Activated CD4-positive, alpha-beta T cell treated with anti-CD3 and anti-CD28 coated beads for 24 hours (primary cell): ENCODE measurements around the gene ADD2.
"Not testable (repeated sequence)": the region's sequence is repeated elsewhere in the genome, so short reads cannot be mapped to it uniquely, and the experiment has no call there.

Experiments used
- DNase-seq, 2 donors: peaks; one replicate each; pipeline ENCODE4 v3.0.0-alpha.2; 2020; ENCODE audit warnings: low read depth in 2 of 2

The ADD2 gene

GRCh38 chr2:70767699-70768589 lies at the start of gene ADD2:
ADD2 (minus strand) TSS chr2:70768200; CDS start chr2:70706408, 61,792 bp downstream.
- DNase-seq: peak in 1 of 2 donors; percentile 31

DNA sequence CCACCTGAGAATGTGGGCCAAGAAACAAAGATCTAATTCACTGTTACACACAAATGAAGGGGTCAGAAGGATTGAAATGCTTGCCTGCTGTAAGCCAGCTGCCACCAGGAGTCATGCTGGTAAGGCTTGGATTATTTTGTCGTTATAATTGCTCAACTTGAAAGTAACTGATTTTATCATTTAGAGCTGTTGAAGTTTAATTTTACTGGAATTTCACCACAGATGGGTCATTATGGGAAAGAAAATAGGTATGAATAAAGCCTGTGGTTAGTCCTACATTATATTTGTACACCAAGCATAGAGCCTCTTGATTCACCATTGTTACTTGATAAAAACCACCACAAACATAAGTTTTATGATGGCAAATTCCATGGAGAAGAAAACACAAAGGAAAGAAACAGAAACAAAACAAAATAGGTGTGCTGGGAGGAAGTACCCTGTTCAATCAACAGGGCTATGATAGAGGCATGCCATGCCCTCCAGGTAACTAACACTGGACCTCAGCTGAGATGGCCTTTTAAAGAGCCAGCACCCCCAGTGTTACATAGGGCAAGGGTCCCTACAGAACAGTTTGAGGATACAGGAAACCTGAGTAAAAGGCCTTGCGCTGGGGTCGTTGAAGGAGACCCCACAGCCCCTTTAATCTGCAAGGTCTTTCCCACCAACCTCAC lies 49.4 kb upstream of the ADD2 start:
- DNase-seq: no peak

DNA sequence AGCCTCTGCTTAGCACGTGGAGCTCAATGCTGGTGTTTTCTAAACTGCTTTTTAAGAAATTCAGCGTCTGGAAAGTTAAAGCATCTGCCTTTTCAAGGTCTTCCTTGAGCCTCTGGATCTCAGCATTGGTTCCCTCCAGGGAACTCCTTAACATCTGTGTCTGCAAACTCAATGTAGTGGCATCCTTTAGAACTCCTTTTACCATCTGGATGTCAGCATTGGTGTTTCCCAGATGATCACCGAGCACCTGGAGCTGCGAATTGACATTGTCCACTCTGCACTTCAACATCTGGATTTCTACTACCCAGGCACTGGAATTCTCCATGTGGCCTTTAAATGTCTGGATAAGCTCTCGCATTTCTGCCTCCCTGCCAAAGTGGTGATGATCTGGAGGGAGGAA lies 48.7 kb upstream of the ADD2 start:
- DNase-seq: no peak

- no peak for DNase-seq
These were observed 41.3 kb upstream of the ADD2 start for GRCh38 chr2:70808983-70809958.

DNA sequence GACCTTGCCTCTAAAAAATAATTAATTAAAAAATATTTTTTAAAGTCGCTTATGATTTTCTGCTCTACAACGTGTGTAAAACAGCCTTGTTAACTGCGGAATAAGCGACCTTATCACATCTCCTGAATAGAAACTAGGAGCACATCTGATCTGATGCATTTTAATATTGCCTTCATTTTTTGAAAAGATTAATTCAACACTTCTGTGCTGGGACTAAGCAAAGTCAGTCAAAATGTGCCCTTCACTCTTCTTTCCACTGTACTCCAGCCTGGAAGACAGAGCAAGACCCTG lies 39.8 kb upstream of the ADD2 start:
- DNase-seq: no peak

DNA sequence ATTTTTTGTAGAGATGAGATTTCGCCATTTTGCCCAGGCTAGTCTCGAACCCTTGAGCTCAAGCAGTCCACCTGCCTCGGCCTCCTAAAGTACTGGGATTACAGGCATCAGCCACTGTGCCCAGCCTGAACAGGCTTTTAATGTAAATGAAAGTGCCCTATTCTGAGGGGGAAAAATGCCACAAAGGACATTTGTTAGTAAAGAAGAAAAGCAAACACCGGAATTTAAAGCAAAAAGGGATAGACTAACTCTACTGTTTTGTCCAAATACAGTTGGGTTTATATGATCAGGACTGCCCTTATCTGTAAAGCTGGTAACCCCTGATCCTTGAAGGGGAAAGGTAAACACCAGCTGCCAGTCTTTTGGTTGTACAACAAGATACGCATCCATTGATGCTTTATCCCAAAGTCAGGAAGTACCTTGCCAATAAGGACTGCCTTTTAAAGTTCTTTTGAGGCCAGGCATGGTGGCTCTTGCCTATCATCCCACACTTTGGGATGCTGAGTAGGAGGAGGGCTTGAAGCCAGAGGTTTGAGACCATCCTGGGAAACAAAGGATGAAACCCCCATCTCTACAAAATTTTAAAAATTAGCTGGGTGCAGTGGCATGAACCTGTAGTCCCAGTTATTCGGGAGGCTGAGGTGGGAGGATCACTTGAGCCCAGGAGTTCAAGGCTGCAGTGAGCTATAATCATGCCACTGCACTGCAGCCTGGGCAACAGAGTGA lies 39.3 kb upstream of the ADD2 start:
- DNase-seq: no peak

DNA sequence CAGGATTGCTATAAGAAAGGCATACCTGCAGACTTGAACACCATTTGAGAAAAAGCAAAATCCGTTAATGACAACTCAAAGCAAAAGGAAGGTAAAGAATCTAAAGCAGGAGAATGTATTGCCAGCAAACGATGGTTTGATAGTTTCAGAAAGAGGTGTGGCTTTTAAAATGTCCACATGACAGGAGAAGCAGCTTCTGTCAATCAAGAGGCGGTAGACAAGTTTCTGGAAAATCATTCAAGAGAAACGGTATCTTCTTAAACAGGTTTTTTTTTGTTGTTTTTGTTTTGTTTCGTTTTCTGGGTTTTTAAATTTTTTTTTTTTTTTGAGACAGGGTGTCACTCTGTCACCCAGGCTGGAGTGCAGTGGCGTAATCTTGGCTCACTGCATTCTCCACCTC lies 38.6 kb upstream of the ADD2 start:
- DNase-seq: no peak

DNA sequence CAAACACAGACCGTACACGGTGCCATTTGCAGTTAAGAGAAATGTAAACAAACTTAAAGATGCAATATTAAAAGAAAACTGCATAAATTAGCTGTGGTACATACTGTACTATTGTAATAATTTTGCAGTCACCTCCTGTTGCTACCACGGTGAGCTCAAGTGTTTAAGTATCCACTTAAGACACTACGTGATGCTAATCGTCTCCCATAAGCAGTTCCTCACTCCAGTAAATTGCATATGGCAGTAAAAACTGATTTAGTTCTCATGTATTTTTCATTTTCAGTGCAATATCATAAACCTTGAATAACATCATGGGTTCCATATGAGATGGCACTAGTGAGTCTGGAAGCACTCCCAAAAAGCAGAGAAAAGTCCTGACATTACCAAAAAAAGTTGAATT lies 38.0 kb upstream of the ADD2 start:
- DNase-seq: no peak

DNA sequence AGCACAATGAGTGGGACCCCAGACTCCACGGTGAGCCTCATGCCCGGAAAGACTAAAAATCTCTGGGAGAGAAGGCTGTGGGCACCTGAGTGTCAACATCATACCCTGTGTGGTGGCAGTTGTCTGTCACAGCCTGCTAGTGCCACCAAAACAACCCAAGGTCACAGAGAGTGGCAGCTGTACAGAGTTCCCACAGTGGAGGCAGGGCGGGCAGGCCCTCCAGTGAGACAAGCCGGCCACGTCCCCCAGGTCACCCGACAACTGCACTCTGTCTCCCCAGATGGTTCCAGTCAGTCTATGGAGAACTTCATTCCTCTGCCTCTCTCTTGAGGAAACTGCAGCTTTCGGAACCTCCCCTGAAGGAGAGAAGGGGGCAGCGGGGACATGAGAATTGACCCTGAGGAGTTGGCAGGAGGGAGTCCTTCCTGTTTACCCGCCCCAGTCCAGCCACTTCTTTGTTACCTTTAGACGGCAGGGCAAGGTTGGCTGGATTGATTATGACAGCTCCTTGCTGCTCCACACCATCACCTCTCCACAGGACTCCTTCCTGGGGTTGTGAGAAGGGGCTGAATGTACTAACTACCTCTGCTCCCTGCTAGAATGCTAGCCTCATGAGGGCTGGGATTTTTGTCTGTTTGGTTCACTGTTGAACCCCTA lies 33.7 kb upstream of the ADD2 start:
- no peak for DNase-seq

- DNase-seq: no peak
These were observed 31.7 kb upstream of the ADD2 start for GRCh38 chr2:70799706-70800105.

DNA sequence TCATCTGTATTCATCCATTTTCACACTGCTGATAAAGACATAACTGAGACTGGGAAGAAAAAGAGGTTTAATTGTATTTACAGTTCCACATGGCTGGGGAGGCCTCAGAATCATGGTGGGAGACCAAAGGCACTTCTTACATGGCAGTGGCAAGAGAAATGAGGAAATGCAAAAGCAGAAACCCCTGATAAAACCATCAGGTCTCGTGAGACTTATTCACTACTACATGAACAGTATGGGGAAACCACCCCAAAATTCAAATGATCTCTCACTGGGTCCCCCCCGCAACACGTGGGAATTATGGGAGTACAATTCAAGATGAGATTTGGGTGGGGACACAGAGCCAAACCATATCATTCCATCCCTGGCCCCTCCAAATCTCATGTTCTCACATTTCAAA lies 30.0 kb upstream of the ADD2 start:
- not testable (repeated sequence) for DNase-seq

DNA sequence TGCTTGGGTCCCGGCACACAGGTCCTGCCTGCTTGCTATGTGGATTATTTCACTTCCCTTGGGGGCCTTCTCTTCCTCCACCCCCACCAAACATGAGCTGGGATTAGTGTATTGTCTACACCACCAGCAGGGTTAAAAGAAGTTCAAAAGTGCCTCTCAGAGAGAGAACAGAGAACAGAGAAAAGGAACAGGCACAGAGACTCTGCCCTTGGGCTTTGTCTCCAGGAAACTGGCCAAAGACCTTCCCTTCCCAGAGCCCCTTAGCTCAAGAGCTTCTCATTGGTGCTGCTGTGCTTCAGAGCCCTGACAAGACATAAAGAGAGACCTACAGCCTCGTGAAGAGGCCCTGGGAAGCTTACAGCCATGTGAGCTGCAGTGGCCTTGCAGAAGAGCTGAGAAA lies 29.5 kb upstream of the ADD2 start:
- no peak for DNase-seq

GRCh38 chr2:70796262-70796661 lies 28.3 kb upstream of the ADD2 start:
- DNase-seq: no peak

DNA sequence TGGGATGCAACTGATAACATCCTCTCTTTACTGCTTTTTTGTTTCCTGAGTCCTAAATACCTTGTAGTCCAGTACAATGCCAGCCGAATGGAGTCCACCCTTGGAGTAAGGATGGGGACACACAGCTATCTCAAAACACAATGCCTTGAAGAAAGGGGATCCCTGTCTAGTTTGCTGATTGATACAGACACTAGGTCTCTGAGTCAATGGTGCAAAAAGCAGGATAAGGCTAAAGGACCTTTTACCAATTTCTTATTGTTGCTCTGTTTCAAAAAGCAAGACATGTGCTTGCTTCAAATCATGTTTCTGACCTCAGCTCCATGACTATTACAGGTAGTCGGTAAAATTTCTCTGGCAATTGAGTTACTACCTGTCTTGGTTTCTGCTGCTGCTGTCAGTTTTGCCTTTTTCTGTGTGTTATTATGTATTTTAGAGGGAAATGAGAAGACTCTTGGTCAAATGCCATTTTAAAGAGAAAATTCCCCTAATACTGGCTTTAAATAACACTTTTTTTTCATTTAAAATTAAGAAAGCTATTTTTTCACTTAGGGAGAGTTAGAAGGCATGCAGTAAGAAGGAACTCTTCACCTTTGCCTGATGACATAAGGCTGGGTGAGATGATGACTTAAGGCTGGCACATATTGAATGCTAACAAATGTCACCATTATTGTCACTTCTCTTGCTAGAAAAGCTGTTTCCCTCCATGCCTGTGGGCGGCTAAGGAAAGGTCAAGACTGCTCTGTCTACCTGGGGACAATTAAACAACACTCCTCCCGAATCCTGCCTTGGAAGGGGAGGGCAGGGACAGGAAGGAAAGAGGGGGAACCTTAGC lies 27.4 kb upstream of the ADD2 start:
- no peak for DNase-seq

DNA sequence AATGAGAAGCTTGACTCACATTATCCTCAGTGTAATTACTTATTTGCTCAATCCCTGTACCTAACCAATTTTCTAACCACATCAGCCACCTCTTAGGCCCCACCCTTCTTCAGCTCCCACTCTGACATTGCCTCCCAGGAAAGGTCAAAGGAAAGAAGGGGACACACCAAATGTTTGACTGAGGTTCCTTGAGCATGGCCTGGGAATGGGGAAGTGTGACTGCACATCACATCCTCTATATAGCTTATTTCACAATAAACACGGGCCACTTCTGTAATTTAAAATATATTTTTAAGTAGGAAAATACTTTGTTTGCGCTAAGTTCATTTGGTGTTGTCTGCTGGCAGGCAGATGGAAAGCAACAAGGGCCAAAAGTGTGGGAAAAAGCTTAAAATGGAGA lies 25.4 kb upstream of the ADD2 start:
- no peak for DNase-seq

DNA sequence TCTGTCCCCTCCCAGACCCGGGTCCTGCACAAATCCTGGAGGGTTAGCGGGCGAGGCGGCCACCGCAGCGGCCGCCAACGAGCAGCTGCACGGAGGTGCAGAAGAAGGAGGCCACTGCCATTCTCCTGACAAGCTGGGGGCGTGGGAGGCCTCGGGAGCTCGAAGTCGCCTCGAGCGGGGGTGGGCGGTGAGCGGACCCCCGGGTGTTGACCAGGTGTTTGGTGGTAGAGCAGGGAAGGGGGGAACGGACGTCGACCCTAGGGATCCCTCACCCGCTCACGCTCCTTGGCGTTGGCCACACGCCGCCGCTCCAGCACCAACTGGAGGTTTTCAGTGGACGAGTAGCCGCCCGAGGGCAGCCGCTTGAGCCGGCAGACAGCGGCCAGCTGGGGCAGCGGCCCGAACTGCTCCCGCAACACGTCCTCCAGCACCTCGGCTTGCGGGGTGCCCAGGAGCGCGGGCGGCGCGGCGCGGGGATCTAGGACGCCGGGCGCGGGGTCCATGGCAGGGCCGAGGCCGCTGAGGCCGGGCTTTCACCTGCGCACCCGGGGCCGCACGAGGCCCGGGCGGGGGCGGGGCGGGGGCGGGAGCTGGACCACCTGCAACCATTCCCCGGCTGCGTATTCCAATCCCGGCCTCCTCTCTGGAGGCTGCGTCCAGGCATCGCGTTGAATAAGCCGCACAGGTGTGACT lies 22.3 kb upstream of the ADD2 start, which contains the start of gene FIGLA:
FIGLA (minus strand) TSS at position 508 of the 693 bp plus-strand sequence; CDS start at position 503, 5 bp downstream.
- DNase-seq: no peak

DNA sequence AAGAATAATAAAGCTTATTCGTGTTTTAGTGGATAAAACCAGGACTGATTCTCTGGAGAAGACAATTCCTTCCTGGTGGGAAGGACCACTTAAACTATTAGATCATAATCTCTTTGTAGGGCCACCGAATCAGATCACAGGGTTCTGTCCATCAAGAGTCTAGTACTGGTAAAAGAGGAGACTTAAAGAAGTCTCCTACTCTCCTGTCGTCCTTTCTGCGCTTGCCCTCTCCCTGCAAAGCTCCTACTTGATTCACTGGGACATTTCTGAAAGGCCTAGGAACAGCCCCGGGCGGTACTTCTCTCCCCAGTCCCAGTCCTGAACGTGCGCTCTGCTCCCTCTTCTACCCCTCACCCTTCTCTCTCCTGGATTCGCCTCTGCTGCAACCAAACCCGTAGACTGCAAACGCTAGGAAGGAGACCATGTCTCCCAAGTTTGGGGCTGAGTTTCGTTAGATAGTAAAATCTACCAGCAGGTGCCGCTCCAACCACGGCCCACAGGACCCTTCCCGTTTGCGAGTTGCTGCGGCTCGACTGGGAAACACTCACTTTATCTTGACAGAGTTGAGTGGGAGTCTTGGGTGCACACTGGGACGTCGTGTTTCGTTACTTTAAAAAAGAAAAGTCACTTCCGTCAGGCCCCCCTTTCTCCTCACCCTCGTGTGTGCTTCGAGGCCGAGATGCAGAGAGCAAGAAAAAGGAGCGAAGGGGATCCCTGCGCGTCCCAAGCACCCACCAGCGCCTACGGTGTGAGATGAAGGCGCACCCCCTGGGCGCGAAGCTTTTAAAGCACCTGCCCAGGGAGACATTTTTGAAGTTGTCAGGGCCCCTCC lies 21.5 kb upstream of the ADD2 start:
- peak; percentile 59 to 67 for DNase-seq

DNA sequence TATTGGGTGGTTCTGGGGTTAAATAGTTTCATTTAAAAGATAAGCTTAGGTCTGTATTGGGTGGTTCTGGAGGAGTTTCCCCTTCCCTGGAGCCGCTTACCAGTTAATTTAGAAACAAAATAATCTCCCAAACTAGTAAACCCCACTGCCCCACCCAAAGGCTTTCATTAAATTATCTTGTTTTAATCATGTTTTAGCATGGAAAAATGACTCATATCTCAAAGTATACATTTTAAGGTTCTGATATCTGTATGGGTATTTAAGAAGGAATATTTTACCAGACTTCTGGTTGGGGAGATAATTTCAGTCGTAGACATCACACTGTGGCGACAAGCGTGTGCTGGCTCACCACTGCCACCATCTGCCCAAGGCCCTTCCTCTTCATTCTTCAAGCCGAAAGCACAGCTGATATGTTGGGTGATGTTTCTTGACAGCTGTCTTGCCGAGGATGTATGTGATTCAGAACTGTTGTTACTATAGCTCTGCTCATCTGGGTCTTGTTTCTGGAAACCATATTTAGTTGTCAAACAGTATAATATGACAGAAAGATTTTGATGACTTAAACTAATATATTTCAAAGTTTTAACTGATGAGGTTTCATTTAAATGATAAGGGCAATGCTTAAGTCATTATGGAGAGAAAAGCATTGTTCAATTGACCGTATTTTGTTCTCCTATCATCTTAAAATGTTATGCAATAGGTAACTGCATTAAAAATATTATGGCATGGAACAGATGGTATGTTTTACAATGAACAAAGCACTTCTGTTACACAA lies 17.3 kb upstream of the ADD2 start:
- DNase-seq: peak; percentile 11 to 22
